Right atrium auricular region (tissue), 2 donors: ENCODE data around the gene MIDN. TPM values are rescaled to one million over a fixed set of nuclear protein-coding genes. Genes with fewer than 3 reads are reported as not detected.

Experiments used
- DNase-seq: peaks from one replicate; pipeline ENCODE4 v3.0.0-alpha.2; 2019; ENCODE audit warnings: low spot score
- H3K27ac ChIP-seq, 2 donors: fragments of 200-600 bp; sonication (generic); 1 replicate in 1 of 2; 2 replicates in 1 of 2; pipeline ENCODE4 v1.5.1; 2016 to 2019
- H3K27me3 ChIP-seq, 2 donors: fragments of 200-600 bp; sonication (generic); one replicate each; pipeline versions ENCODE4 v1.5.1 to v1.6.0; 2017 to 2019
- H3K36me3 ChIP-seq: fragments of 200-600 bp; sonication (generic); one replicate; pipeline ENCODE4 v1.5.1; 2016
- H3K4me1 ChIP-seq, 2 donors: fragments of 200-600 bp; sonication (generic); one replicate each; pipeline versions ENCODE4 v1.5.1 to v1.6.0; 2017 to 2019
- H3K4me3 ChIP-seq, 2 donors: fragments of 200-600 bp; sonication (generic); 1 replicate in 1 of 2; 2 replicates in 1 of 2; pipeline ENCODE4 v1.5.1; 2017 to 2019; ENCODE audit warnings: mild to moderate bottlenecking in 1 of 2, moderate library complexity in 1 of 2
- H3K9me3 ChIP-seq, 2 donors: fragments of 200-600 bp; sonication (generic); one replicate each; pipeline ENCODE4 v1.5.1; 2019
- CTCF ChIP-seq, 2 donors: fragments of 200-600 bp; sonication (generic); IDR thresholded peaks; one replicate each; pipeline ENCODE4 v1.5.1; 2019; ENCODE audit warnings: antibody characterized with exemption in 2 of 2
- total RNA-seq, 2 donors: library from RNA; depleted of rRNA; stranded (reverse); fragments of >200 nt; gene quantifications; one replicate each; pipeline ENCODE4 v1.1.0, GENCODE V29; 2016

MIDN gene
- total RNA-seq, 2 donors from 2014 or later: 42.1 to 42.2 TPM

GRCh38 chr19:1290703-1291651, 42.6 kb downstream of the MIDN start:
- no peak overlapping the region for H3K4me3 ChIP-seq
- peaks cover 0 to 17% of the 10 kb centered on the region in 2 donors for H3K4me1 ChIP-seq
- DNase-seq: no peak
- no peak for TF ChIP-seq CTCF (IDR thresholded peaks at IDR 0.05)
- no peak overlapping the region for H3K27ac ChIP-seq
- H3K36me3 ChIP-seq: no peaks in the 10 kb centered on the region
- H3K27me3 ChIP-seq: peaks cover 8 to 16% of the 10 kb centered on the region in 2 donors
- no peaks in the 10 kb centered on the region for H3K9me3 ChIP-seq

- Histone ChIP-seq H3K4me3 (no peak overlapping the region), H3K27me3 (peaks cover 3 to 10% of the 10 kb centered on the region in 2 donors)
- no peak for DNase-seq
Measured at GRCh38 chr19:1291761-1292418, 43.5 kb downstream of the MIDN start.

GRCh38 chr19:1292419-1293151, 44.2 kb downstream of the MIDN start:
- no peak for DNase-seq
- Histone ChIP-seq H3K36me3 (no peaks in the 10 kb centered on the region), H3K4me3 (no peak overlapping the region), H3K27me3 (peaks cover 0 to 3% of the 10 kb centered on the region in 2 donors), H3K4me1 (peaks cover 0 to 12% of the 10 kb centered on the region in 2 donors), H3K27ac (no peak overlapping the region), H3K9me3 (no peaks in the 10 kb centered on the region)
- no peak for TF ChIP-seq CTCF (IDR thresholded peaks at IDR 0.05)

More at GRCh38 chr19:1291761-1292418, 43.5 kb downstream of the MIDN start:
- Histone ChIP-seq H3K4me1 (peaks cover 0 to 17% of the 10 kb centered on the region in 2 donors), H3K36me3 (no peaks in the 10 kb centered on the region), H3K9me3 (no peaks in the 10 kb centered on the region), H3K27ac (no peak overlapping the region)
- TF ChIP-seq CTCF (IDR thresholded peaks at IDR 0.05): no peak

- TF ChIP-seq CTCF (IDR thresholded peaks at IDR 0.05): no peak
- no peak overlapping the region for H3K4me3 ChIP-seq
- no peaks in the 10 kb centered on the region for H3K36me3 ChIP-seq
- H3K27ac ChIP-seq: no peak overlapping the region
- H3K4me1 ChIP-seq: peaks cover 0 to 11% of the 10 kb centered on the region in 2 donors
- DNase-seq: no peak
- no peaks in the 10 kb centered on the region for H3K9me3 ChIP-seq
- no peaks in the 10 kb centered on the region for H3K27me3 ChIP-seq
Measured at GRCh38 chr19:1293782-1294604, 45.6 kb downstream of the MIDN start.

GRCh38 chr19:1294688-1295087, 46.3 kb downstream of the MIDN start:
- Histone ChIP-seq H3K4me1 (peaks cover 0 to 11% of the 10 kb centered on the region in 2 donors), H3K4me3 (no peak overlapping the region), H3K27me3 (no peaks in the 10 kb centered on the region), H3K36me3 (no peaks in the 10 kb centered on the region), H3K27ac (no peak overlapping the region), H3K9me3 (no peaks in the 10 kb centered on the region)
- no peak for TF ChIP-seq CTCF (IDR thresholded peaks at IDR 0.05)
- no peak for DNase-seq
